H1 (cell line): ENCODE measurements around the gene DNAJC24. TPM values are rescaled to one million over a fixed set of nuclear protein-coding genes. Genes with fewer than 3 reads are reported as not detected.

ENCODE experiments used
- EGR1 ChIP-seq: IDR thresholded peaks from 2 replicates; pipeline ENCODE4 v1.6.1; 2011; ENCODE audit warnings: low read depth, low read length, borderline replicate concordance
- HDAC2 ChIP-seq, 2 experiments: fragments of 300-600 bp in 1 of 2; sonication (generic) in 1 of 2; IDR thresholded peaks; 2 replicates each; pipeline ENCODE4 v1.6.1; 2011 to 2012; ENCODE audit warnings: low read depth in 2 of 2, low read length in 2 of 2, mild to moderate bottlenecking in 2 of 2, moderate library complexity in 2 of 2, borderline replicate concordance in 1 of 2, inconsistent platforms in 1 of 2
- TAF1 ChIP-seq: IDR thresholded peaks from 2 replicates; pipeline ENCODE4 v1.6.1; 2011; ENCODE audit warnings: mild to moderate bottlenecking, low read depth, low read length
- TAF7 ChIP-seq: optimal IDR thresholded peaks from 2 replicates; pipeline ENCODE3; 2011; ENCODE audit warnings: low read depth, mild to moderate bottlenecking, inconsistent platforms, low read length, moderate library complexity, borderline replicate concordance
- polyA plus RNA-seq, 7 experiments: library from polyadenylated mRNA; depleted of rRNA in 3 of 7; stranded (reverse) in 5 of 7; unstranded in 2 of 7; fragments of >200 nt in 5 of 7; fragments of 200-250 nt in 2 of 7; gene quantifications; 1 replicate in 5 of 7; 2 replicates in 1 of 7; 4 replicates in 1 of 7; pipeline versions ENCODE4 v1.2.1 to v1.2.3, GENCODE V29; 2011 to 2013; ENCODE audit warnings: missing spikeins in 2 of 7, mixed read lengths in 2 of 7
- total RNA-seq: library from RNA; stranded (reverse); fragmentation: NEBNext Ultra II Directional; extraction: Animal tissue kit (Norgen Biotek cat#: 25700); gene quantifications from 2 replicates; pipeline ENCODE4 v1.2.1, GENCODE V29; 2021

DNAJC24 gene
- total and polyA plus RNA-seq, 2 of the 8 experiments (the other 6 are each of a cell fraction or from before 2014, with no cell fraction given), result 7.2 to 21.1 TPM

- TF ChIP-seq TAF7, result no peak
- TF ChIP-seq HDAC2 (IDR thresholded peaks at IDR 0.05; ENCODE audit: borderline replicate concordance in 1 of 2, low read depth in 2 of 2, low read length in 2 of 2), result no peak
- no peak for TF ChIP-seq TAF1
- no peak for TF ChIP-seq EGR1
Observed at GRCh38 chr11:31412946-31413345, 43.3 kb downstream of the DNAJC24 start (continued).
